ENCODE data around the gene CALHM1. TPM values are rescaled to one million over a fixed set of nuclear protein-coding genes. Genes with fewer than 3 reads are reported as not detected.

CALHM1 gene
- total RNA-seq, 2 experiments from 2014 or later, result not detected

- CTCF ChIA-PET, result interaction anchor here (0.6 to 1.7 kb wide), 3 partner anchors 12 to 27 kb away, joined by 3 to 5 read pairs (median 3); no protein-coding TSS in a partner anchor
- POLR2A ChIA-PET, result no interaction called here
Observed at GRCh38 chr10:103465411-103466179, 6.9 kb upstream of the CALHM1 start.

DNA sequence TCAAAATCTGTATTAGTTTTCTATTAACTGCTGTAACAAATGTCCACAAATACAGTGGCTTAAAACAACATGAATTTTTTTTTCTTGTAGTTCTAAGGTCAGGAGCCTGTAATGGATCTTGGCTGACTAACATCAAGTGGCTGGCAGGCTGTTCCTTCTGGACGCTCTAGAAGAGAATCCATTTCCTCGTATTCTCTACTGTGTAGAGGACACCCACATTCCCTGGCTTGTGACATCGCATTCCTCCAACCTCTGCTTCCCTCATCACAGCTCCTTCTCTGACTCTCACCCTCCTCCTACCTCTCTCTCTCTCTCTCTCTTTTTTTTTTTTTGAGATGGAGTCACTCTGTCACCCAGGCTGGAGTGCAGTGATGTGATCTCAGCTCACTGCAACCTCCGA lies 4.8 kb upstream of the CALHM1 start:
- ChIA-PET POLR2A (no interaction called here), CTCF (interaction anchor here (0.8 to 1.2 kb wide), 4 partner anchors 9 to 37 kb away, joined by 3 to 8 read pairs (median 3); partner anchors contain the start of gene CALHM2)

DNA sequence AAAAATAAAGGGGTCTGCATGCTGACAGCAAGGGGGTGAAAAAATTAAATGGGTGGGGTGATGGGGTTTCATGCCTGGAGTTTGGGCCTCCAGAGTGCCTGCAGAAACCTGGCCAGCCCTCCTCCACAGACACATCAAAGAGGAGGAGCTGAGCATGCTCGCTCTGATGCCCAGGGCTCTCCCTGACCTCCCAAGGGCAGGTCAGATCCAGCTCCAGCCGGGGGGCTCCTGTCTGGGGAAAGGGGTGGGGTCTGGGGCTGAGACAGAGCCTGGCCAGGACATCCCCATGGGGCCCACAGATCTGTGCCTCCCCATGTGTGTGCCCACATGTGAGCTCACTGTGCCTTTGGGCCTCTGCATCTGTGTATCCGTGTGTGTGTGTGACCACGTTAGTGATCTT lies 915 bp upstream of the CALHM1 start:
- ChIA-PET POLR2A (no interaction called here), CTCF (no interaction called here)

GRCh38 chr10:103457896-103458583 lies 660 bp downstream of the CALHM1 start:
- ChIA-PET CTCF (no interaction called here), POLR2A (interaction anchor here (0.5 kb wide), 1 partner anchor 87 kb away, joined by 3 read pairs; no protein-coding TSS in a partner anchor)

DNA sequence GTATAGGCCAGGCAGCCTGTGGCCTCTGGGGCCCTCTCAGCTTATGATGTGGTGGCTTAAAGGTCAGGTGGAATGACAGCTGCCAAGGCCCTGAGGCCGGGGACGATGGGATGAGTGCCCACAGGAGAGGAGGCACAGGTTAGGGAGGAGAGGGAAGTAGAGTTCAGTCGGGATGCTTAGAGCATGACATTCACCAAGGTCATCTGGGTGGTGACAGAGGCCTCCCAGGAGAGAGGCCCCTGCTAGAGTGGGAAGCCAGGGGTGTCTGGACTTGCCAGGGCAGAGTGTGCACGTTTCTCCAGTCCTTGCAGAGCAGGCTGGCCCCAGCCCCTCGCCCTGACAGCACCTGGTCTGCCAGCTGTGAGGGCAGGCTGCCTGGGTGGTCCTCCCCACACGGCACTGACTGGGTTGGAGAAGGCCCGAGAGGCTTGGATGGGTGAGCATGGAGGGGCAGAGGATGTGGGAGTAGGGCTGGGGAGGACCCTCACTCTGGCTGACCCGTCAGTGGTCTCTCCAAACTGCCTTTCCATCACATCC lies 1.5 kb downstream of the CALHM1 start:
- ChIA-PET POLR2A (interaction anchor here (0.5 kb wide), 1 partner anchor 86 kb away, joined by 3 read pairs; no protein-coding TSS in a partner anchor), CTCF (no interaction called here)

- CTCF ChIA-PET, result interaction anchor here (0.6 kb wide), 1 partner anchor 27 kb away, joined by 7 read pairs; no protein-coding TSS in a partner anchor
- POLR2A ChIA-PET, result no interaction called here
Observed at GRCh38 chr10:103456074-103456660, 2.5 kb downstream of the CALHM1 start.

- CTCF ChIA-PET, result interaction anchor here (1.1 kb wide), 1 partner anchor 31 kb away, joined by 3 read pairs; no protein-coding TSS in a partner anchor
- POLR2A ChIA-PET, result no interaction called here
Observed at GRCh38 chr10:103455235-103455634, 3.5 kb downstream of the CALHM1 start.

DNA sequence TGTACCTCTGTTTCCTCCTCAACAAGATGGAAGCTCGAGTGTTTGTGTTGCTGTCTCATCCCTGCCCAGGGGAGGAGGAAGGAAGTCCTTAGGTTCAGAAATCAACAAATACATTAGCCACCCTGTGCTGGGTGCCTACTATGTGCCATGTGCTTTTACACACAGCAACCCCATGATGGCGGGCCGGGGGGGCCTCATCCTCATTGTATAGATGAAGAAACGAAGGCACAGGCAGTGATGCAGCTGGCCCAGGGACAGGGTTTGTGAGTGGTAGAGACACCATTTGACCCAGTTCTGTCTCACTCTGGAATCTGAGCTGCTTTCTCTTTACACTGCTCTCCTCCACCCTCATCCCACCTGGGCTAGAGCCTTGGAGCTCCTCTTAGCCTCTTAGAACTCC lies 4.7 kb downstream of the CALHM1 start:
- POLR2A ChIA-PET, result no interaction called here
- CTCF ChIA-PET, result interaction anchor here (0.7 to 0.8 kb wide), 2 partner anchors 12 to 36 kb away, joined by 3 to 5 read pairs; no protein-coding TSS in a partner anchor

DNA sequence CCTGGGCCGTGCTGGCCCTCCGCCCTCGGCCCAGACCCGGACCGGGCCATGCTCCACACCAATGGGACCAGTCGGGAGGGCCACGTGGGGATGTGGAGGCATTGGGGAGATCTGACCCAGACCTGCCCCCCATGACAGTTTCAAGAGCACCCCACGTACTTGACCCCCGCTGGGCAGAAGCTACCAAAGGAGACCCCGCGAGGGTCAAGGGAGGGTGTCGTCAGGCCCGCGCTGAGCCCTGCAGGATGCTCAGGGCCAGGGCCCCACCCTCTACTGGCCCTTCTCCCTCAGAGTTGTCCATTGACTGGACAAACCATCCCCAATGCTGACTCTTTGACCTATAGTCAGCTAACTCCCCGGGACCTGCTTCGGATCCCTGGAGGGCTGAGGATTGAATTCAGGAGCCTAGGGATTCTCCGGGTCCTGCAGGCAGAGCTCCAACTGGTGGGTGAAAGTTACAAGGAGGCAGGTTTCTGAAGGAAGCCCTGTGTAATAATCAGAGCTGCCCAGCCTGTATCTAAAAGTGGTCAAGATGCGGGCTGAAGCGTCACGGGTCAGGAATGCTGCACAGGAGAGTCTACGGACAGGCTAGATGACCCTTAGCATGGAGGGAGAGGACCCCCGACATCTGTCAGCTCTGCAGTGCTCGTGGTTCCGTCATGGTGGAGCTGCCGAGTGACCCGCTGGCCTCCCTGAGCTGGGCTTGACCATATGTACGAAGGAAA lies 6.0 kb downstream of the CALHM1 start:
- ChIA-PET POLR2A (no interaction called here), CTCF (interaction anchor here (1.5 to 2.1 kb wide), 5 partner anchors 10 to 36 kb away, joined by 4 to 8 read pairs (median 5); no protein-coding TSS in a partner anchor)

DNA sequence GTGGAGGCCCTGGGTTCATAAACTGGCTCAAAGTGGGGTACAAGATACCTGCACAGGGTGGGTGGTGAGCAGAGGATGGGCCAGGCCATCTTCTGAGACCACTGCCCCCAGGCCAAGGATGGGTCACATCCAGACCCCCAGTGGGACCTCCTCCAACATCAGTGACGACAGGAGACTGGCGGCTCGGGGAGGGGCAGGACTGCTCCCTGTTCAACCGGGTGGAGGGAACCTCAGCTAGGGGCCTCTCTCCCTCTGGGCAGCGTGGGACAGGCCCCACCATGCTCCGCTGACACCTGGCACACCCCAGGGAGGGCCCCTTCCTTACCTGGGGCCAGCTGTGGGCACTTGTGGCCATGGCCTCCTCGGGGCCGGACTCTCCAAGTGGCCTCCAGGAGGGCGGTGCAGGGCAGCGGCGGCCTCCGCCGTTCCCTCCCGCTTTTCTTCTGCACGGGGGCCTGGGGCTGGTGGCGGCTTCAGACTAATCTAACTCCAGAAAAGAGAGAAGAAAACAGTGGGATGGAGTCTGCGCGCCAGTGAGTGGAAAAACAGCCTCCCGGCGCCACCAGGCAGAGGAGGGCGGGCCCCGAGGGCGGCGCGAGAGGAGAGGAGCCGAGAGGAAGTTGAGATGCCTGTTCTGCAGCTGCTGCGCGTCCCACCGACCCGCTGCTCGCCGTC lies 6.7 kb downstream of the CALHM1 start, which contains the start of gene CALHM2:
TSS of gene CALHM2 (minus strand) at position 540 of the 675 bp plus-strand sequence. CDS start 2,429 bp downstream, outside the sequence.
- CTCF ChIA-PET, result interaction anchor here (1.5 to 2.1 kb wide), 5 partner anchors 11 to 37 kb away, joined by 4 to 8 read pairs (median 5); no protein-coding TSS in a partner anchor
- POLR2A ChIA-PET, result interaction anchor here (0.7 kb wide), 1 partner anchor 55 kb away, joined by 4 read pairs; the partner anchor contains the start of genes ATP5MK and PDCD11

DNA sequence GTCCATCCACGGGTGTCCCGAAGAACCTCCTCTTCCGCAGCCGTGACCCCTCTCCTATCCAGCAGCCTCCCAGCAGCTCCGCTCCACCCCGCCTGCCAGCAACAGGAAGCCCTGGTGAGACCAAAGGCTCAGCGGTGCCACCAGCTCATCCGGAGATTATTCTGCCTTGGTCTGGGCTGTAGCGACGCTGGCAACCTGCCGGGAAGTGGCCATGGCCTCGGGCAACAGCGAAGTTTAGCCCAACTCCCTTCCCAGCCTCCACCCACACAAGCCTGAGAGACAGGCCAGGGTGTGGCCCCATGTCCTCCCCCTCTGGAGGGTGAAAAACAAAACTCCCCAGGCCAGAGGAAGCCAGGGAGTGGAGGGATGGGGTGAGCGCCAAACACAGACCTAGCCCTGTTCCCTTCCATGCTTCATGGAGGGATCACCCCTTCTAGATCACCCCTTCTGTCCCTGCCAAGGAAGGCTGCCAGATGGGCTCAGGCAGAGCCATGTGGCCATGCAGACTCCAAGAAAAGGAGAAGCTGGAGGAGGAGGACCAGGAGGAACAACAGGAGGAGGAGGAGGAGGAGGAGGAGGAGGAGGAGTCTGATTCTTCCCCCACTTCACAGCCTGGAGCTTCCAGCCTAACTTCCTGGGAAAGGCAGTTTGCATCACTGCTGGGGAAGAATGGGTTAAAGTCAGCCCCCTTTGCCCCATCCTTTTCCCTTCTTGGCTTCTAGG lies 7.4 kb downstream of the CALHM1 start:
- POLR2A ChIA-PET, result interaction anchor here (0.7 kb wide), 1 partner anchor 55 kb away, joined by 4 read pairs; the partner anchor contains the start of genes ATP5MK and PDCD11

DNA sequence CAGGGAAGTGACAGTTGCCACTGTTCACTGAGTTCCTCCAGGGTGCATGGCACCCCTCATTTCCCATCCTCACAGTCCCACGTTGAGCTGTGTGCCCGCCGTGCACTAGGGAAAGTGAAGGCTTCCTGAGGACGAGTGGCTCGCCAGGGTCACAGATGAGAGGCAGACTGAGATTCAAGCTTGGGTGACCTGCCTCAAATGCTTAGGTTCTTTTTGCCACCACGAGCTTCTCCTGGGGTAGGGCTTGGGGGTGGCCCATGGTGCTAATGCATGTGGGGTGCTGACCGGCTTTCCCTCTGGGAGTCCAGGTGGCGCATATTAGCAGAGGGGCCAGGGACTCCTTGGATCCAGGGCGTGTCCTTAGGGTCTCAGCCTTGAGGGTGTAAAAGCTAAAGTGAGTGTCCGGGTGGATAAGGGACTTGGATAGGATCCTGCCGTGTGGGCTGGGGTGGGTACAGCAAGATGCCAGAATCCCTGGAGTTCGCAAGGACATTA lies 8.5 kb downstream of the CALHM1 start:
- ChIA-PET POLR2A (no interaction called here), CTCF (interaction anchor here (0.8 to 2.9 kb wide), 7 partner anchors 26 to 41 kb away, joined by 3 to 13 read pairs (median 3); no protein-coding TSS in a partner anchor)

More for the DNA sequence above, 7.4 kb downstream of the CALHM1 start:
- CTCF ChIA-PET, result interaction anchor here (0.8 to 2.9 kb wide), 7 partner anchors 12 to 102 kb away, joined by 3 to 13 read pairs (median 5); no protein-coding TSS in a partner anchor

DNA sequence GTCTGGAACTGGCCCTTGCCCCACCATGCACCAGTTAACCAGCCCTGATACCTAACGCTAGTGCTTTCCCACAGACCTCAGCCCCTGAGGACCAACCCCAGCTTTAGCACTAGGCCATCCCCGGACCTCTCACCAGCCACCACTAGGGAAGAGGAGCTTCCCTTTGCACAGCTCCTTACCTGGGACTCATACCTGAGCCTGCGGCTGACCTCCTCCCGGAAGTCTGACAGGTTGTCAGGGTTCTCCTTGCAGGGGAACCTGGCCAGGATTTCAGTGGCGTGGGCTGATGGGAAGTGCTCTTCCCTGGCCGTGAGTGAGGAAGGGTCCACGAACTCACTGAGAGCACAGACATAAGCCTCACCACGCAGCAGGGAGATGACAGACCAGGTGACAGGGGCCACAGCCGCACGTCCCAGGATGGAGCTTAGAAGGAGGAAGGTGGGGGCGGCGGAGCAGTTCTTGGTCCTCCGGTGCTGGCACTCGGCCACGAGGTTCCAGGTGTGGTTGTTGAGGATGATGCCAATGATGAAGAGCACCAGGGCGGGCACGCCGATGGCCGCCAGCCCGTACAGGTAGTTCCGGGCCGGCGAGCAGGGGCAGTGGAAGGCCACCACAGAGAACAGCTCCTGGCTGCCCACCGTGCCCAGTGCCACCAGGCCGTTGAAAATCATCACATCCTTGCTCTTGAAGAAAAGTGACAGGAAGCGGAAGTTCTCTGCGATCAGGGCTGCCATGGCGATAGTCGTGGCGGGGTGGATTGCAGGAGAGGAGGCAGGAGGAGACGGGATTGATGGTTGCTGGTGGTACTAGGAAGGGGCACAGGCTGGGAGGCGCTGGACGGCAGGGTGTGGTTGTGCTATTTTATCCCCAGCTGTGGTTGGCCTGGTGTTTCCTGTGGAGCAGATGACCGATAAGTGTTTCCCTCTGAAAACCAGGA lies 9.2 kb downstream of the CALHM1 start:
- POLR2A ChIA-PET, result no interaction called here
- CTCF ChIA-PET, result interaction anchor here (1.2 to 2.9 kb wide), 7 partner anchors 10 to 42 kb away, joined by 3 to 13 read pairs (median 3); no protein-coding TSS in a partner anchor

DNA sequence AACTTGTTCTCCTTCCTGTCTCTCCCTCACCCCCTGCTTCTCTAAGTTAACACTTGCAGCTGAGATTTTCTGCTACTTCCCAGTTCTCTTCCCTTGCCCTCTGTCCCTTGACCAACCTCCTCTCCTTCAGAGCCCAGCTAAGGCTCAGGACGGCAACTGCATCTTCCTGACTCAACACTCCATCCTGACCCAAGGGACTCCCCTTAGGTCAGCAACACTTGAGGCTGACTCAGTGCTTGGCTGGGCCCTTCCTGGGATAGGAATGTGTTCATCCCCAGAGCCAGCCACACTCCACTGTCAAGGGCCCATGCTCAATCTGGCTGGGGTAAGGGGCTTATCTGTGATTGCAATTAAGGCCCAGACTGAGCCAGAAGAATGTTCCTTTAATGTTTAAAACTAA lies 10.0 kb downstream of the CALHM1 start:
- ChIA-PET POLR2A (no interaction called here), CTCF (interaction anchor here (1.3 to 2.9 kb wide), 3 partner anchors 9 to 37 kb away, joined by 3 to 13 read pairs (median 9); no protein-coding TSS in a partner anchor)

DNA sequence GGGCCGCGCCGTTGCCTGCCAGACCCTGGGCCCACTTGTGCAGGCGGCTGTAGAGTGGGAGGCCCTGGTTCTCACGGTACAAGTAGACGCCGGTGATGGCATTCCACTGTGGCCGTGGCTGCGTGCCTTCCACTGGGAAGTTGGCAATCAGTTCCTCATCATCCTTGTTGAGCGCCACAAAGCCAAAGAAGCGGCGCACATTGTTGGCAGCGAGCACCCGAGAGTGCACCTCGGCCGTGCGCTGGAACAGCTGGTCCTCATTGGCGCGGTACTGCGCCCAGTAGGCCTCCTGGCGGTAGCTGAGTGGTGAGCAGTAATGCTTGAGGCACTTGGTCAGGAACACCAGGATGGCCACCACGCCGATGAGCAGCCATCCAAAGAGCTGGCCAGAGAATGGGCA lies 11.5 kb downstream of the CALHM1 start:
- ChIA-PET CTCF (interaction anchor here (1.3 kb wide), 1 partner anchor 30 kb away, joined by 3 read pairs; no protein-coding TSS in a partner anchor), POLR2A (no interaction called here)

Measured in activated CD8-positive, alpha-beta memory T cell treated with anti-CD3 and anti-CD28 coated beads for 36 hours (primary cell).